ENCODE measurements around the gene SCGB1D1. TPM values are rescaled to one million over a fixed set of nuclear protein-coding genes. Genes with fewer than 3 reads are reported as not detected.

Gene SCGB1D1
- total RNA-seq, 1 experiment from 2014 or later, result not detected

DNA sequence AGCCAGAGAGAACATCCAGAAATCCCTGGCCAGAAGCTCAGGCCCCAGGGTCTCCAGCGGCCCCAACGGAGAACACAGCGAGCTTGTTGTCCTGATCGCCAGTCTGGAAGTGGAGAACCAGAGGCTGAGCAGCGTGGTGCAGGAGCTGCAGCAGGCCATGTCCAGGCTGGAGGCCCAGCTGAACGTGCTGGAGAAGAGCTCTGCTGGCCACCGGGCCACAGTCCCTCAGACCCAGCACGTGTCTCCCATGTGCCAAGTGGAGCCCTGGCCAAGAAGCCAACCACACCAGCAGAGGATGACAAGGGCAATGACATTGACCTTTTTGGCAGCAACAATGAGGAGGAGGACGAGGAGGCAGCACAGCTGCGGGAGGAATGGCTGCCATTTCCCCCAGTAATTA lies 20.6 kb upstream of the SCGB1D1 start:
- no peaks in the 10 kb centered on the region for H4K20me1 ChIP-seq (ENCODE audit: insufficient read depth)
- H3K36me3 ChIP-seq (ENCODE audit: control insufficient read depth in 1 of 2, insufficient read depth in 2 of 2, low read length in 2 of 2), result no peaks in the 10 kb centered on the region
- H3K9me3 ChIP-seq (ENCODE audit: control insufficient read depth in 1 of 2, insufficient read depth in 1 of 2, low read depth in 1 of 2, low read length in 2 of 2), result no peaks in the 10 kb centered on the region
- no peaks in the 10 kb centered on the region for H3K79me2 ChIP-seq (ENCODE audit: insufficient read depth, low read length)
- no peak overlapping the region for H2AFZ ChIP-seq (ENCODE audit: low read depth, low read length, poor library complexity, severe bottlenecking)
- H3K9me2 ChIP-seq (ENCODE audit: insufficient read depth), result no peaks in the 10 kb centered on the region
- ChIA-PET POLR2A (no interaction called here), RAD21 (ENCODE audit: low non-redundant PET in 1 of 2, low total read pairs in 2 of 2, uncharacterized antibody in 2 of 2, unreplicated experiment in 2 of 2) (no interaction called here), CTCF (no interaction called here)
- 0 out of 2 replicates have a peak, but pooled peaks cover 3% of the 10 kb centered on the region for H3K27me3 ChIP-seq (ENCODE audit: insufficient read depth, low read length)
- peaks cover 0 to 4% of the 10 kb centered on the region in 2 experiments; a peak in 1 of 4 replicates for H3K4me1 ChIP-seq (ENCODE audit: control insufficient read depth in 1 of 2, insufficient read depth in 2 of 2, low read length in 2 of 2)
- no peak overlapping the region for H3K9ac ChIP-seq (ENCODE audit: low read length)
- no peak for ATAC-seq
- DNase-seq (ENCODE audit: low read depth, low spot score), result no peak
- no peak overlapping the region for H3K27ac ChIP-seq (ENCODE audit: low read depth, low read length)
- TF ChIP-seq CTCF (IDR thresholded peaks at IDR 0.05 in 2 of 3, conservative IDR thresholded peaks at IDR 0.05 in 1 of 3; ENCODE audit: borderline replicate concordance in 1 of 3, insufficient read depth in 1 of 3, low read depth in 2 of 3, low read length in 2 of 3) (no peak), POLR2AphosphoS5 (IDR thresholded peaks at IDR 0.05; ENCODE audit: low read depth, low read length) (no peak), EZH2phosphoT487 (IDR thresholded peaks at IDR 0.05; ENCODE audit: borderline replicate concordance) (no peak), FOSL1 (IDR thresholded peaks at IDR 0.05; ENCODE audit: low read depth) (no peak), POLR2A (IDR thresholded peaks at IDR 0.05; ENCODE audit: borderline replicate concordance, extremely low read depth, insufficient read depth, insufficient read length) (no peak), MAX (IDR thresholded peaks at IDR 0.05) (no peak), REST (IDR thresholded peaks at IDR 0.05; ENCODE audit: low read depth) (no peak)
- BruUV-seq (replicated peaks), result no TSS peak
- no peak overlapping the region for H3K4me2 ChIP-seq (ENCODE audit: low read length)
- intact Hi-C loops (cut with micrococcal nuclease), result no loop called here
- H3K4me3 ChIP-seq (replicated peaks in 1 of 2; ENCODE audit: low read depth in 1 of 2, low read length in 2 of 2), result no peak overlapping the region
